Upper lobe of right lung (tissue), 1 donor: ENCODE data around the gene FRMD4B. TPM values are rescaled to one million over a fixed set of nuclear protein-coding genes. Genes with fewer than 3 reads are reported as not detected.

ENCODE experiments used
- ATAC-seq: fragments of 200-7000 bp; cut with Tn5 transposase; one replicate; pipeline ENCODE4 v1.9.1; 2020; ENCODE audit warnings: mild to moderate bottlenecking, moderate library complexity
- DNase-seq: peaks from one replicate; pipeline ENCODE4 v3.0.0-alpha.2; 2020
- H3K27ac ChIP-seq: fragments of 200-600 bp; one replicate; pipeline ENCODE4 v1.8.0; 2022
- H3K27me3 ChIP-seq: fragments of 200-600 bp; one replicate; pipeline ENCODE4 v1.8.0; 2022; ENCODE audit warnings: mild to moderate bottlenecking
- H3K36me3 ChIP-seq: fragments of 200-600 bp; one replicate; pipeline ENCODE4 v1.8.0; 2022
- H3K4me1 ChIP-seq: fragments of 200-600 bp; one replicate; pipeline ENCODE4 v1.8.0; 2022
- H3K4me3 ChIP-seq: fragments of 200-600 bp; one replicate; pipeline ENCODE4 v1.8.0; 2022; ENCODE audit warnings: mild to moderate bottlenecking
- H3K9me3 ChIP-seq: fragments of 200-600 bp; one replicate; pipeline ENCODE4 v1.8.0; 2022
- CTCF ChIP-seq: fragments of 200-600 bp; IDR thresholded peaks from one replicate; pipeline ENCODE4 v1.8.0; 2022; ENCODE audit warnings: antibody characterized with exemption
- intact Hi-C: fragments of 100-400 bp; cut with DNase I; formaldehyde crosslinking; loops from one replicate; pipeline ENCODE4 v1.11.0; 2022
- total RNA-seq: library from RNA; stranded (reverse); fragmentation: NEBNext Ultra II Directional; extraction: Animal tissue kit (Norgen Biotek cat#: 25700); gene quantifications from one replicate; pipeline ENCODE4 v1.2.1, GENCODE V29; 2021
- donor health status: DM: no; HTN: yes; CAD: no; lungs with severe emphysema.

Gene FRMD4B
- total RNA-seq, 1 donor from 2014 or later: 60.7 TPM

- Histone ChIP-seq H3K27me3 (no peaks in the 10 kb centered on the region), H3K4me3 (no peak overlapping the region), H3K36me3 (no peaks in the 10 kb centered on the region), H3K4me1 (no peaks in the 10 kb centered on the region), H3K9me3 (no peaks in the 10 kb centered on the region), H3K27ac (no peak overlapping the region)
- ATAC-seq (peak; percentile 32), DNase-seq (no peak)
- TF ChIP-seq CTCF: no peak
- intact Hi-C loops: loop anchor here (10.0 kb wide), 1 partner anchor 142 kb away; no protein-coding TSS in a partner anchor
These were observed 223.4 kb downstream of the FRMD4B start for GRCh38 chr3:69162308-69162980.

DNA sequence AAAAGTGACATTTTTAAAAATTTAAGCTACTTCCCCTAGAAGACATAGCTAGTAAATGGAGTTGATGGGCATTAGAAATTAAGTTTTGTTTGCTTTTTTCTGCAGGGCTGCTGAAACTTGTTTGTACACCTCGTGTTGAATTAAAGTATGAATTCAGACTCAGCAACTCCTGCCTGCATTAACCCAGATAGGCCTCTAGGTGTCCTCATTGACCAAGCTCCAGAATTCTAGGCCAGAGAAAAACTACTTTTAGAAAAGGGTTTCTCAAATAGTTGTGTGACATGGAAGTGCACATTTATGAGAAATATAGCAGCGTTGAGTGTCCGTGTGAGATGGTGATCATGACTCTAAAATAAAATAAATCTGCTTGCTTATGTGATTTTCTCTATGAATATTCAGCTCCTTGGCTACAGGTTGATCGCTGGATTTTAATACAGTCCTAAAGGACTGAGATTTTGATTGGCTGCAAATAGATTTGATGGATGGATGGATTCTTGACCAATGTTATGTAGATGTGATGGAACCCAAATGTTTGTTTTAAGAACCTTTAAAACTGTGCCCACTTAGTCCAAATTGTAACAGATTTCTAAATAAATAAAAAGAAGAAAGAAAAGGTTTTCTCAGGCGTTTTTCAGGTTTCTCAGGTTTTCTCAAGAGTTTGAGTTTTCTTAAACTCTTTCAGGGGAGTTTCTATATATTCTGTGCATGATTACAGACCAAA is 224.1 kb downstream of the FRMD4B start:
- H3K4me3 ChIP-seq: no peak overlapping the region
- H3K27me3 ChIP-seq: no peaks in the 10 kb centered on the region
- ATAC-seq (peak; percentile 92), DNase-seq (no peak)
- peak; percentile 96 for TF ChIP-seq CTCF
- H3K9me3 ChIP-seq: no peaks in the 10 kb centered on the region
- no peaks in the 10 kb centered on the region for H3K4me1 ChIP-seq
- intact Hi-C loops: loop anchor here (10.0 kb wide), 1 partner anchor 143 kb away; no protein-coding TSS in a partner anchor
- no peak overlapping the region for H3K27ac ChIP-seq
- no peaks in the 10 kb centered on the region for H3K36me3 ChIP-seq

DNA sequence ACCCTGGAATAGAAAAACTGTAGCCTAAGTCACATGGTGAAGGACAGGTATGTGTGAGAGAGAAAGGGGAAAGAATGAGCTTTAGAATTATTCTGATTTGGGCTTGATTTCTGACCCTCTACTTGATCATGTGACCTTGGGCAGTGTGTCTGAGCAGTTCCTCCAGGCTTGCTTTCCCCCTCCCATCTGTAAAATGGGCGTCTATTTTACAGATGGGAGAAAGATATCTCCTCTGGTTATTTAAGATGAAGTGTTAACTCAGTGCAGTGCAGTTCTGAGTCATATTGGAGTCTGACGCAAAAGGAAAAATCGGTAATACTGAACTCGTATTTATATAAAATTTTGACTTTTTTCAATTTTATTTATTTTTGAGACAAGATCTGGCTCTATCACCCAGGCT is 225.4 kb downstream of the FRMD4B start:
- no peak overlapping the region for H3K27ac ChIP-seq
- H3K9me3 ChIP-seq: no peaks in the 10 kb centered on the region
- H3K36me3 ChIP-seq: no peaks in the 10 kb centered on the region
- no peaks in the 10 kb centered on the region for H3K4me1 ChIP-seq
- intact Hi-C loops: loop anchor here (10.0 kb wide), 1 partner anchor 144 kb away; no protein-coding TSS in a partner anchor
- no peak for TF ChIP-seq CTCF
- H3K4me3 ChIP-seq: no peak overlapping the region
- DNase-seq (no peak), ATAC-seq (no peak)
- H3K27me3 ChIP-seq: no peaks in the 10 kb centered on the region

DNA sequence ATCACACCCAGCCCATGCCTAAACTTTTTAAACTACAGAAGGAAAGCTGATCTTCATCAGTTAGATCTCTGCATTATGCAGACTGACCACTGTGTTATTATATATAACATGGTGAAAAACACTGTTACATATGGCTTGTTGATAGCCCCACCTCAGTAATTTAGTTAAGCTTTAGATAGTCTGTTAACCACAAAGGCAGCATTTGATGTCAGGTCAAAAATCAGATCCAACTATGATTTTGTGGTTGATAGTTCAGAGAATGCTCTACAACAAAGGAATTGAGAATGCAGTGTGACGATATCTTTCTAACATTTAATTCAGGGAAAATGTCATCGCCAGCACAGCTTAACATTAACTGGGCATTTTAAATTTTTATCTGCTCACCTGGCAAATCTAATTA is 225.8 kb downstream of the FRMD4B start:
- no peak for DNase-seq
- H3K4me3 ChIP-seq: no peak overlapping the region
- no peaks in the 10 kb centered on the region for H3K9me3 ChIP-seq
- H3K4me1 ChIP-seq: no peaks in the 10 kb centered on the region
- TF ChIP-seq CTCF: no peak
- no peaks in the 10 kb centered on the region for H3K27me3 ChIP-seq
- intact Hi-C loops: loop anchor here (10.0 kb wide), 1 partner anchor 145 kb away; no protein-coding TSS in a partner anchor
- ATAC-seq: no peak
- H3K27ac ChIP-seq: no peak overlapping the region
- H3K36me3 ChIP-seq: no peaks in the 10 kb centered on the region

DNA sequence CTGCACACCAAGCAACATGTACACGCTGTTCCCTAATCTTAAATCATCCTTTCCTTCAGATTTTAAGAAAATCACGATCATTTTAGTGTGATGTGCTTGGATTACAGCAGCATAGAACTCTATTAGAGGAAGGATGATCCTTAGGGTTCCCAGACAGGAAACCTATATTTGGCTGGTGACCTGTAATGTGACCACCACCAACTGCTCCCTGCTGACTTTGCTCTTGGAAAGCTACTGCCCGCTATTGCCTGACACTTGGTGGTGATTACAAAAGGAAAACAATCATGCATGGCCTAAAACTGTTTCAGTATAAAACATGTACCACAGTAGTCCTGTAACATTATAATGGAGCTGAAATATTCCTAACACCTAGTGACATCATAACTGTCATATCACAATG is 236.3 kb downstream of the FRMD4B start:
- TF ChIP-seq CTCF: no peak
- H3K9me3 ChIP-seq: no peaks in the 10 kb centered on the region
- no peak overlapping the region for H3K4me3 ChIP-seq
- H3K27me3 ChIP-seq: no peaks in the 10 kb centered on the region
- intact Hi-C loops: no loop called here
- H3K4me1 ChIP-seq: no peaks in the 10 kb centered on the region
- H3K36me3 ChIP-seq: no peaks in the 10 kb centered on the region
- ATAC-seq (no peak), DNase-seq (no peak)
- H3K27ac ChIP-seq: no peak overlapping the region
